Measurements from ENCODE around the gene C15orf61.

GRCh38 chr15:67548236-67548852 is 27.4 kb downstream of the C15orf61 start:
- no peak for TF ChIP-seq CTCF (IDR thresholded peaks at IDR 0.05)
- no peak for TF ChIP-seq EZH2 (IDR thresholded peaks at IDR 0.05; ENCODE audit: borderline replicate concordance, insufficient read depth, low read depth, low read length, poor library complexity, severe bottlenecking)

All from B cell (primary cell).